HEK293 (cell line): ENCODE data around the gene IL17RC.

Experiments used
- EGR2 ChIP-seq: fragments of 450-650 bp; formaldehyde crosslinking; IDR thresholded peaks from 2 replicates; pipeline ENCODE4 v1.5.1; 2016; ENCODE audit warnings: low read depth, missing biosample characterization, missing genetic modification characterization
- GLIS1 ChIP-seq: fragments of 450-650 bp; formaldehyde crosslinking; IDR thresholded peaks from 2 replicates; pipeline ENCODE4 v1.5.1; 2016; ENCODE audit warnings: missing biosample characterization, missing genetic modification characterization
- GLIS2 ChIP-seq: fragments of 450-650 bp; formaldehyde crosslinking; IDR thresholded peaks from 2 replicates; pipeline ENCODE4 v1.5.1; 2016; ENCODE audit warnings: missing biosample characterization, missing genetic modification characterization
- KLF1 ChIP-seq: fragments of 450-650 bp; formaldehyde crosslinking; IDR thresholded peaks from 2 replicates; pipeline ENCODE4 v1.5.1; 2016; ENCODE audit warnings: missing biosample characterization, missing genetic modification characterization
- SP2 ChIP-seq: fragments of 450-650 bp; formaldehyde crosslinking; IDR thresholded peaks from 2 replicates; pipeline ENCODE4 v1.5.1; 2016; ENCODE audit warnings: missing biosample characterization, missing genetic modification characterization
- YY1 ChIP-seq: fragments of 450-650 bp; formaldehyde crosslinking; IDR thresholded peaks from 2 replicates; pipeline ENCODE4 v1.5.1; 2018; ENCODE audit warnings: missing biosample characterization, missing genetic modification characterization
- ZBTB10 ChIP-seq: fragments of 450-650 bp; formaldehyde crosslinking; IDR thresholded peaks from 2 replicates; pipeline ENCODE4 v1.5.1; 2016; ENCODE audit warnings: missing biosample characterization, missing genetic modification characterization
- ZBTB17 ChIP-seq: fragments of 450-650 bp; formaldehyde crosslinking; IDR thresholded peaks from 2 replicates; pipeline ENCODE4 v1.5.1; 2016; ENCODE audit warnings: missing biosample characterization, missing genetic modification characterization
- ZBTB48 ChIP-seq: fragments of 450-650 bp; formaldehyde crosslinking; IDR thresholded peaks from 2 replicates; pipeline ENCODE4 v1.5.1; 2016; ENCODE audit warnings: missing biosample characterization, missing genetic modification characterization
- ZBTB8A ChIP-seq: fragments of 450-650 bp; formaldehyde crosslinking; IDR thresholded peaks from 2 replicates; pipeline ENCODE4 v1.5.1; 2016; ENCODE audit warnings: missing biosample characterization, missing genetic modification characterization
- ZNF10 ChIP-seq: fragments of 450-650 bp; formaldehyde crosslinking; IDR thresholded peaks from 2 replicates; pipeline ENCODE4 v1.5.1; 2017; ENCODE audit warnings: missing biosample characterization, missing genetic modification characterization
- ZNF121 ChIP-seq: fragments of 450-650 bp; formaldehyde crosslinking; IDR thresholded peaks from 2 replicates; pipeline ENCODE4 v1.5.1; 2016; ENCODE audit warnings: missing biosample characterization, missing genetic modification characterization
- ZNF146 ChIP-seq: fragments of 450-650 bp; formaldehyde crosslinking; IDR thresholded peaks from 2 replicates; pipeline ENCODE4 v1.5.1; 2016; ENCODE audit warnings: missing biosample characterization, missing genetic modification characterization
- ZNF202 ChIP-seq: fragments of 450-650 bp; formaldehyde crosslinking; IDR thresholded peaks from 2 replicates; pipeline ENCODE4 v1.5.1; 2016; ENCODE audit warnings: missing biosample characterization, missing genetic modification characterization, borderline replicate concordance
- ZNF214 ChIP-seq: fragments of 450-650 bp; formaldehyde crosslinking; IDR thresholded peaks from 2 replicates; pipeline ENCODE4 v1.5.1; 2017; ENCODE audit warnings: missing biosample characterization, mild to moderate bottlenecking, missing genetic modification characterization, borderline replicate concordance
- ZNF239 ChIP-seq: fragments of 450-650 bp; formaldehyde crosslinking; IDR thresholded peaks from 2 replicates; pipeline ENCODE4 v1.5.1; 2016; ENCODE audit warnings: missing biosample characterization, missing genetic modification characterization
- ZNF24 ChIP-seq: fragments of 450-650 bp; formaldehyde crosslinking; IDR thresholded peaks from 2 replicates; pipeline ENCODE4 v1.5.1; 2016; ENCODE audit warnings: missing biosample characterization, missing genetic modification characterization
- ZNF394 ChIP-seq: fragments of 450-650 bp; formaldehyde crosslinking; IDR thresholded peaks from 2 replicates; pipeline ENCODE4 v1.5.1; 2016; ENCODE audit warnings: missing biosample characterization, missing genetic modification characterization, mild to moderate bottlenecking, moderate library complexity, borderline replicate concordance
- ZNF449 ChIP-seq: fragments of 450-650 bp; formaldehyde crosslinking; IDR thresholded peaks from 2 replicates; pipeline ENCODE4 v1.5.1; 2017; ENCODE audit warnings: missing biosample characterization, mild to moderate bottlenecking, missing genetic modification characterization, moderate library complexity
- ZNF48 ChIP-seq: fragments of 450-650 bp; formaldehyde crosslinking; IDR thresholded peaks from 2 replicates; pipeline ENCODE4 v1.5.1; 2016; ENCODE audit warnings: missing biosample characterization, missing genetic modification characterization
- ZNF513 ChIP-seq: fragments of 450-650 bp; IDR thresholded peaks from 2 replicates; pipeline ENCODE4 v1.5.1; 2018; ENCODE audit warnings: missing biosample characterization, missing genetic modification characterization
- ZNF548 ChIP-seq: fragments of 450-650 bp; formaldehyde crosslinking; IDR thresholded peaks from 2 replicates; pipeline ENCODE4 v1.5.1; 2016; ENCODE audit warnings: missing biosample characterization, missing genetic modification characterization
- ZNF555 ChIP-seq: fragments of 450-650 bp; formaldehyde crosslinking; conservative IDR thresholded peaks from 2 replicates; pipeline ENCODE4 v1.5.1; 2017; ENCODE audit warnings: missing biosample characterization, mild to moderate bottlenecking, missing genetic modification characterization, inconsistent platforms
- ZNF571 ChIP-seq: fragments of 450-650 bp; formaldehyde crosslinking; IDR thresholded peaks from 2 replicates; pipeline ENCODE4 v1.5.0; 2017; ENCODE audit warnings: missing biosample characterization, missing genetic modification characterization
- ZNF692 ChIP-seq: fragments of 450-650 bp; formaldehyde crosslinking; IDR thresholded peaks from 2 replicates; pipeline ENCODE4 v1.5.1; 2016; ENCODE audit warnings: missing biosample characterization, missing genetic modification characterization
- ZNF777 ChIP-seq: fragments of 450-650 bp; formaldehyde crosslinking; IDR thresholded peaks from 2 replicates; pipeline ENCODE4 v1.5.1; 2017; ENCODE audit warnings: missing biosample characterization, missing genetic modification characterization, borderline replicate concordance
- ZNF830 ChIP-seq: fragments of 450-650 bp; IDR thresholded peaks from 2 replicates; pipeline ENCODE4 v1.5.0; 2018; ENCODE audit warnings: missing biosample characterization, missing genetic modification characterization, low read depth, mild to moderate bottlenecking, moderate library complexity
- ZSCAN23 ChIP-seq: fragments of 450-650 bp; formaldehyde crosslinking; IDR thresholded peaks from 2 replicates; pipeline ENCODE4 v1.5.1; 2016; ENCODE audit warnings: missing biosample characterization, missing genetic modification characterization
- ZXDB ChIP-seq: fragments of 450-650 bp; formaldehyde crosslinking; IDR thresholded peaks from 2 replicates; pipeline ENCODE4 v1.5.1; 2016; ENCODE audit warnings: missing biosample characterization, missing genetic modification characterization
- TF ChIP-seq, protein P1 (sequence below): fragments of 450-650 bp; formaldehyde crosslinking; IDR thresholded peaks from 2 replicates; pipeline ENCODE4 v1.5.1; 2017; ENCODE audit warnings: missing biosample characterization, missing genetic modification characterization
- TF ChIP-seq, protein P2 (sequence below): fragments of 450-650 bp; formaldehyde crosslinking; IDR thresholded peaks from 2 replicates; pipeline ENCODE4 v1.5.1; 2016; ENCODE audit warnings: missing biosample characterization, missing genetic modification characterization

IL17RC gene

DNA sequence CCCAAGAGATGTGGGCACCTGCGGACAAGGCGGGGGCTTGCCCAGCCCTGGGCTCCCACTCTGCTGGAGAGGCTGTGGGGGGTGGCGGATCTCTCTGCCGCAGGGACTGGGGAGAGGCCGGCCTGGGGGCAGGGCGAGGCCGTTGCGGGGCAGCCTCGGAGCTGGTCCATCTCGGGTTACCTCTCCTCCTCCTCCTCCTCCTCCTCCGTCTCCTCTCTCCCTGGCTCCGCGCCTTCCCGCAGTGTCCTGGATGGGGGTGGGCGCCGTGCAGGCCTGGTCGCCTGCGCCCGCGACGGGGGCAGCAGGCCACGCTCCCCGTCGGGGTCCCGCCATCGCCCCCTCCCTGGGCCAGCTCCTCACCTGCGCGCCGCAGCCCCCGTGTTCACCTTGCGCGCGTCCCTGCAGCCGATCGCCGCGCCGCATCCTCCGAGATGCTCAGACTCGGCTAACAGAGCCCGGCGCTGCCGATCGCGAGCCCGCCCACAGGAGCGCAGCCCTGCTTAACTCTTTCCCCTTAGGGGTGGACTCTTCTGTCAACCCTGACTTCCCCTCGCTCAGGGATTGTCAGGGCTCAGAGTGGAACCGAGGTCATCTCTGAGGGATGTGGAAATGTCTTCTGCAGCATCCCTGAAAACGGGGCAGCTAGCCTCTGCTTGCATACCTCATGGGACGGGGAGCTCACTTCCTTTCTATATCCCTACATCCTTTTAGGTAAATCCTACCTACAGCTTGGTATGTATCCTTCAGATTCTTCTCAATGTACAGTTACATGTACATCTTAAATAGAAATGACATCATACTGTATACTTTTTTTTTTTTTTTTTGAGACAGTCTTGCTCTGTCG is 35.3 kb downstream of the IL17RC start, which contains the start of gene PRRT3 (continued):
- peak; percentile 88 for TF ChIP-seq EGR2 (tag by site-specific recombination)
- TF ChIP-seq ZNF555 (tag by site-specific recombination): no peak
- peak; percentile 94 for TF ChIP-seq GLIS1
- peak; percentile 64 for TF ChIP-seq ZXDB (tag by site-specific recombination)
- no peak for TF ChIP-seq ZNF48 (tag by site-specific recombination)
- no peak for TF ChIP-seq ZNF146
- 0 out of 2 replicates have a peak, but pooled peaks have one; percentile 44 for TF ChIP-seq ZNF692
- TF ChIP-seq ZNF571 (tag by site-specific recombination): no peak
- peak; percentile 79; the same call in 1 of the 2 replicates for TF ChIP-seq ZNF121 (tag by site-specific recombination)
- peak; percentile 52; the same call in 1 of the 2 replicates for TF ChIP-seq KLF1 (tag by site-specific recombination)
- TF ChIP-seq ZNF777 (tag by site-specific recombination): no peak
- TF ChIP-seq ZNF202 (tag by site-specific recombination): no peak
- peak; percentile 54; the same call in 1 of the 2 replicates for TF ChIP-seq ZSCAN23 (tag by site-specific recombination)
- TF ChIP-seq ZNF449 (tag by site-specific recombination): 0 out of 2 replicates have a peak, but pooled peaks have one; percentile 21
- peak; percentile 88 for TF ChIP-seq ZBTB48
- TF ChIP-seq ZBTB8A: peak; percentile 61
- TF ChIP-seq ZNF10 (tag by site-specific recombination): 0 out of 2 replicates have a peak, but pooled peaks have one; percentile 57
- TF ChIP-seq, protein P1, sequence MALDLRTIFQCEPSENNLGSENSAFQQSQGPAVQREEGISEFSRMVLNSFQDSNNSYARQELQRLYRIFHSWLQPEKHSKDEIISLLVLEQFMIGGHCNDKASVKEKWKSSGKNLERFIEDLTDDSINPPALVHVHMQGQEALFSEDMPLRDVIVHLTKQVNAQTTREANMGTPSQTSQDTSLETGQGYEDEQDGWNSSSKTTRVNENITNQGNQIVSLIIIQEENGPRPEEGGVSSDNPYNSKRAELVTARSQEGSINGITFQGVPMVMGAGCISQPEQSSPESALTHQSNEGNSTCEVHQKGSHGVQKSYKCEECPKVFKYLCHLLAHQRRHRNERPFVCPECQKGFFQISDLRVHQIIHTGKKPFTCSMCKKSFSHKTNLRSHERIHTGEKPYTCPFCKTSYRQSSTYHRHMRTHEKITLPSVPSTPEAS: peak; percentile 46; the same call in 1 of the 2 replicates
- TF ChIP-seq YY1 (tag by site-specific recombination): 0 out of 2 replicates have a peak, but pooled peaks have one; percentile 13
- peak; percentile 45 for TF ChIP-seq SP2
- TF ChIP-seq ZNF513 (tag by site-specific recombination): peak; percentile 80
- peak; percentile 40; the same call in 1 of the 2 replicates for TF ChIP-seq ZNF239
- peak; percentile 84 for TF ChIP-seq ZBTB10 (tag by site-specific recombination)
- peak; percentile 98 for TF ChIP-seq ZBTB17 (tag by site-specific recombination)
- TF ChIP-seq ZNF830 (tag by site-specific recombination): no peak
- no peak for TF ChIP-seq ZNF214 (tag by site-specific recombination)
- TF ChIP-seq GLIS2 (tag by site-specific recombination): peak; percentile 94
- TF ChIP-seq ZNF394: peak; percentile 36; the same call in 1 of the 2 replicates
- peak; percentile 74; the same call in 1 of the 2 replicates for TF ChIP-seq ZNF24 (tag by site-specific recombination)
- TF ChIP-seq ZNF548: no peak
- TF ChIP-seq, protein P2, sequence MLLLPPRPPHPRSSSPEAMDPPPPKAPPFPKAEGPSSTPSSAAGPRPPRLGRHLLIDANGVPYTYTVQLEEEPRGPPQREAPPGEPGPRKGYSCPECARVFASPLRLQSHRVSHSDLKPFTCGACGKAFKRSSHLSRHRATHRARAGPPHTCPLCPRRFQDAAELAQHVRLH (tag by site-specific recombination): peak; percentile 100
